ENCODE data around the gene TBXAS1. TPM values are rescaled to one million over a fixed set of nuclear protein-coding genes. Genes with fewer than 3 reads are reported as not detected.

Gene TBXAS1
- total RNA-seq = 0.69 and 0.87 TPM in 2 replicates

GRCh38 chr7:139829025-139829774 lies at the start of gene TBXAS1:
TSS of gene TBXAS1 (plus strand) at chr7:139829264. CDS start at chr7:139829391, 127 bp downstream.

GRCh38 chr7:140062528-140063299 lies 233.7 kb downstream of the TBXAS1 start, which contains the start of gene PARP12:
TSS of gene PARP12 (minus strand) at chr7:140062951. CDS start at chr7:140062847, 104 bp downstream.

Other genes starting within 250 kb of the TBXAS1 start
- 8.9 and 14.2 TPM in 2 replicates for gene HIPK2, start 51.3 kb upstream of the TBXAS1 start, total RNA-seq
- gene PARP12, start 233.7 kb downstream of the TBXAS1 start, total RNA-seq = 33.6 and 49.3 TPM in 2 replicates

All from dermis lymphatic vessel endothelial cell (primary cell).